GM23338 (cell line): ENCODE results near the gene TFAP2A.

Experiments
- CREB1 ChIP-seq: fragments of 250-450 bp; sonication (Bioruptor Pico); IDR thresholded peaks from 2 replicates; pipeline ENCODE4 v1.5.0; 2020; ENCODE audit warnings: low read depth, mild to moderate bottlenecking, moderate library complexity
- CTCF ChIP-seq, 2 experiments: fragments of 200-600 bp in 1 of 2; sonication (generic) in 1 of 2; conservative IDR thresholded peaks; 2 replicates each; pipeline versions ENCODE4 v1.5.1 to v1.6.1; 2016 to 2017; ENCODE audit warnings: antibody characterized with exemption in 2 of 2, low read depth in 2 of 2, mild to moderate bottlenecking in 2 of 2, moderate library complexity in 1 of 2
- ETS1 ChIP-seq: IDR thresholded peaks from 2 replicates; pipeline ENCODE4 v1.6.1; 2016; ENCODE audit warnings: antibody characterized with exemption
- EZH2 ChIP-seq: fragments of 200-600 bp; sonication (generic); IDR thresholded peaks from one replicate; pipeline ENCODE4 v1.8.0; 2017; ENCODE audit warnings: antibody characterized with exemption, mild to moderate bottlenecking, low read depth; ENCODE audit not compliant: unreplicated experiment
- EZH2phosphoT487 ChIP-seq: fragments of 200-600 bp; sonication (generic); IDR thresholded peaks from one replicate; pipeline ENCODE4 v1.8.1; 2018; ENCODE audit warnings: antibody characterized with exemption; ENCODE audit not compliant: unreplicated experiment
- JUNB ChIP-seq: IDR thresholded peaks from one replicate; pipeline ENCODE4 v1.6.1; 2016; ENCODE audit warnings: antibody characterized with exemption; ENCODE audit not compliant: unreplicated experiment
- NANOG ChIP-seq: IDR thresholded peaks from 2 replicates; pipeline ENCODE4 v1.6.1; 2016; ENCODE audit warnings: antibody characterized with exemption, borderline replicate concordance
- POLR2AphosphoS5 ChIP-seq: IDR thresholded peaks from 2 replicates; pipeline ENCODE4 v1.6.1; 2016; ENCODE audit warnings: antibody characterized with exemption, low read depth
- REST ChIP-seq: IDR thresholded peaks from one replicate; pipeline ENCODE4 v1.6.1; 2018; ENCODE audit warnings: antibody characterized with exemption; ENCODE audit not compliant: unreplicated experiment
- STAT1 ChIP-seq: IDR thresholded peaks from one replicate; pipeline ENCODE4 v1.6.1; 2016; ENCODE audit warnings: antibody characterized with exemption; ENCODE audit not compliant: unreplicated experiment
- ZNF114 ChIP-seq: fragments of 250-450 bp; sonication (Bioruptor Pico); IDR thresholded peaks from 2 replicates; pipeline ENCODE4 v1.5.0; 2020; ENCODE audit warnings: mild to moderate bottlenecking, moderate library complexity

GRCh38 chr6:10369896-10370295, 45.0 kb downstream of the TFAP2A start:
- TF ChIP-seq EZH2phosphoT487 (no peak), CTCF (conservative IDR thresholded peaks at IDR 0.05; ENCODE audit: low read depth in 2 of 2) (no peak), JUNB (no peak), POLR2AphosphoS5 (no peak), REST (no peak), EZH2 (no peak), CREB1 (CRISPR knock-in tag) (no peak), STAT1 (no peak), ETS1 (no peak), ZNF114 (CRISPR knock-in tag) (no peak), NANOG (no peak)
